ENCODE data around the gene GALNT9. TPM values are rescaled to one million over a fixed set of nuclear protein-coding genes. Genes with fewer than 3 reads are reported as not detected.

The GALNT9 gene
- polyA plus RNA-seq, 1 donor from 2014 or later, result 13.5 TPM

DNA sequence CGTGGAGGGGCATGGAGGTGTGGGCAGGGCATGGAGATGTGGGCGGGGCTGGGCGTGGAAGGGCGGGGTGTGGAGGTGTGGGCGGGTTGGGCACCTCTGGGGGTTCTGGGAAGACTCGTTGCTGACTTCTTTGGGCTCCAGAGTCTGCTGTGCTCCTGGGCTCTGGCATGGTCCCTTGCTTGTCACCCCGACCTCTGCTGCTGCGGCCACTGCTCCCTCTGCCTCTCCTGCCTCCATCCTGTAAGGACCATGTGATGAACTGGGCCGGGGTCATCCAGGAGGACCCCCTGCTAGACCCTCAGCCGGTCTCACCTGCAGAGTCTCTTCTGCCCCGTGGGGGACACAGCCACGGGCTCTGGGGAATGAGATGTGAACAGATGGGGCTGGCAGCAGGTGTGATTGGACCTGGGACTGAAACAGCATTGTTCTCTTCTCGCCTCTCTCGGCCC lies 169.8 kb downstream of the GALNT9 start:
- Histone ChIP-seq H3F3A (ENCODE audit: insufficient read depth, low read length, poor library complexity, severe bottlenecking) (no peaks in the 10 kb centered on the region), H3K36me3 (ENCODE audit: insufficient read depth, low read length) (no peaks in the 10 kb centered on the region), H3K4me2 (ENCODE audit: low read length) (no peak overlapping the region), H3K79me2 (replicated peaks; ENCODE audit: insufficient read depth, low read length) (no peaks in the 10 kb centered on the region), H3K27me3 (ENCODE audit: insufficient read depth, low read depth, low read length) (no peaks in the 10 kb centered on the region), H3K4me3 (ENCODE audit: low read length) (no peak overlapping the region), H3K9me3 (ENCODE audit: low read length) (no peaks in the 10 kb centered on the region), H4K20me1 (ENCODE audit: insufficient read depth) (no peaks in the 10 kb centered on the region), H3K27ac (ENCODE audit: low read length) (no peak overlapping the region), H2AFZ (ENCODE audit: low read depth, low read length) (no peak overlapping the region), H3K9me2 (ENCODE audit: insufficient read depth, low read length) (no peaks in the 10 kb centered on the region), H3K9ac (ENCODE audit: low read length) (no peak overlapping the region)
- TF ChIP-seq RAD21 (conservative IDR thresholded peaks at IDR 0.05), result no peak
- TF ChIP-seq POLR2AphosphoS5 (IDR thresholded peaks at IDR 0.05), result no peak
- TF ChIP-seq, protein P1, sequence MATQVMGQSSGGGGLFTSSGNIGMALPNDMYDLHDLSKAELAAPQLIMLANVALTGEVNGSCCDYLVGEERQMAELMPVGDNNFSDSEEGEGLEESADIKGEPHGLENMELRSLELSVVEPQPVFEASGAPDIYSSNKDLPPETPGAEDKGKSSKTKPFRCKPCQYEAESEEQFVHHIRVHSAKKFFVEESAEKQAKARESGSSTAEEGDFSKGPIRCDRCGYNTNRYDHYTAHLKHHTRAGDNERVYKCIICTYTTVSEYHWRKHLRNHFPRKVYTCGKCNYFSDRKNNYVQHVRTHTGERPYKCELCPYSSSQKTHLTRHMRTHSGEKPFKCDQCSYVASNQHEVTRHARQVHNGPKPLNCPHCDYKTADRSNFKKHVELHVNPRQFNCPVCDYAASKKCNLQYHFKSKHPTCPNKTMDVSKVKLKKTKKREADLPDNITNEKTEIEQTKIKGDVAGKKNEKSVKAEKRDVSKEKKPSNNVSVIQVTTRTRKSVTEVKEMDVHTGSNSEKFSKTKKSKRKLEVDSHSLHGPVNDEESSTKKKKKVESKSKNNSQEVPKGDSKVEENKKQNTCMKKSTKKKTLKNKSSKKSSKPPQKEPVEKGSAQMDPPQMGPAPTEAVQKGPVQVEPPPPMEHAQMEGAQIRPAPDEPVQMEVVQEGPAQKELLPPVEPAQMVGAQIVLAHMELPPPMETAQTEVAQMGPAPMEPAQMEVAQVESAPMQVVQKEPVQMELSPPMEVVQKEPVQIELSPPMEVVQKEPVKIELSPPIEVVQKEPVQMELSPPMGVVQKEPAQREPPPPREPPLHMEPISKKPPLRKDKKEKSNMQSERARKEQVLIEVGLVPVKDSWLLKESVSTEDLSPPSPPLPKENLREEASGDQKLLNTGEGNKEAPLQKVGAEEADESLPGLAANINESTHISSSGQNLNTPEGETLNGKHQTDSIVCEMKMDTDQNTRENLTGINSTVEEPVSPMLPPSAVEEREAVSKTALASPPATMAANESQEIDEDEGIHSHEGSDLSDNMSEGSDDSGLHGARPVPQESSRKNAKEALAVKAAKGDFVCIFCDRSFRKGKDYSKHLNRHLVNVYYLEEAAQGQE (IDR thresholded peaks at IDR 0.05; ENCODE audit: borderline replicate concordance), result no peak
- TF ChIP-seq EP300 (conservative IDR thresholded peaks at IDR 0.05; ENCODE audit: poor library complexity, severe bottlenecking), result no peak
- TF ChIP-seq, protein P2, sequence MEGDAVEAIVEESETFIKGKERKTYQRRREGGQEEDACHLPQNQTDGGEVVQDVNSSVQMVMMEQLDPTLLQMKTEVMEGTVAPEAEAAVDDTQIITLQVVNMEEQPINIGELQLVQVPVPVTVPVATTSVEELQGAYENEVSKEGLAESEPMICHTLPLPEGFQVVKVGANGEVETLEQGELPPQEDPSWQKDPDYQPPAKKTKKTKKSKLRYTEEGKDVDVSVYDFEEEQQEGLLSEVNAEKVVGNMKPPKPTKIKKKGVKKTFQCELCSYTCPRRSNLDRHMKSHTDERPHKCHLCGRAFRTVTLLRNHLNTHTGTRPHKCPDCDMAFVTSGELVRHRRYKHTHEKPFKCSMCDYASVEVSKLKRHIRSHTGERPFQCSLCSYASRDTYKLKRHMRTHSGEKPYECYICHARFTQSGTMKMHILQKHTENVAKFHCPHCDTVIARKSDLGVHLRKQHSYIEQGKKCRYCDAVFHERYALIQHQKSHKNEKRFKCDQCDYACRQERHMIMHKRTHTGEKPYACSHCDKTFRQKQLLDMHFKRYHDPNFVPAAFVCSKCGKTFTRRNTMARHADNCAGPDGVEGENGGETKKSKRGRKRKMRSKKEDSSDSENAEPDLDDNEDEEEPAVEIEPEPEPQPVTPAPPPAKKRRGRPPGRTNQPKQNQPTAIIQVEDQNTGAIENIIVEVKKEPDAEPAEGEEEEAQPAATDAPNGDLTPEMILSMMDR (IDR thresholded peaks at IDR 0.05; ENCODE audit: poor library complexity, severe bottlenecking), result no peak
- TF ChIP-seq SMC3 (conservative IDR thresholded peaks at IDR 0.05; ENCODE audit: poor library complexity), result no peak
- TF ChIP-seq EZH2 (IDR thresholded peaks at IDR 0.05; ENCODE audit: borderline replicate concordance, insufficient read depth, low read length, poor library complexity, severe bottlenecking), result no peak
- TF ChIP-seq MXI1 (conservative IDR thresholded peaks at IDR 0.05; ENCODE audit: poor library complexity, severe bottlenecking), result no peak
- TF ChIP-seq TAF1 (IDR thresholded peaks at IDR 0.05; ENCODE audit: low read depth), result no peak

DNA sequence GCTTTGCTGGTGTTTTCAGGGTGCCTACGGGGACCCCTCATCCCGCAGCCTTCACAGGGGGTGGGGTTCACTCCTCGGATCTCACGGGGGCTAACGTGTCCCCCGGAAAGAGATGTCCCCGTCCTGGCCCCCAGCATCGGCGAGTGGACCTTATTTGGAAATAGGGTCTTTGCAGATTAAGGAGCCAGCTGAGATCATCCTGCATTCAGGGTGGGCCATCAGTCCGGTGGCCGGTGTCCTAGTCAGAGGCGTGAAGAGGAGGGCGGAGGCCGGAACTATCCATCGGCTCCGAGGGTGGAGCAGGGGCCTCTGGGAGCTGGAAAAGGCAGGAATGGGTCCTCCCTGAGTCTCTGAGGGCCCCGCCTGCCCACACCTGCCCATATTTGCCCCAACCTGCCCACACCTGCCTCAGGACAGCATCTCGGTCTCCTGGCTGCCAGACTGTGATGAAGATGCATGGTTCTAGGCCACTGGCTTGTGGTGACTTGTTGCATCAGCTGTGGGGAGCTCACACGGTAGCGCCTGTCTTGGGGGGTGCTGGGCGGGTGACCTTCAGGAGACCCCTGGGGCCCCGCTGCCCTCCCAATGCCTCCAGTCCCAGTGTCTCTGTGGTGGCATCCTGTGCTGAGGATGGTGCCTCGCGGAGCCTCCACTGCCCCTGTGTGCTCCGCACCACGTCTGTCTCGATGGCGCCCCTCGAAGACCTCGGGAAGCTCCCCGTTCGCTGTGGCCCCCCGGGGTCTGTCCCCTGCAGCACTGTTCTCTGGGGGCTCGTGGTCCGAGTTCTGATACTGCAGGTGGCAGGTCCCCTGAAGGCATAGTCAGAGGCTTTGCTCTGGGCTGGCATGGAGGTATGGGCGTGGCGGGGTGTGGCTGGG lies 170.5 kb downstream of the GALNT9 start:
- no peaks in the 10 kb centered on the region for H3K79me2 ChIP-seq (replicated peaks; ENCODE audit: insufficient read depth, low read length)
- no peak overlapping the region for H3K4me2 ChIP-seq (ENCODE audit: low read length)
- no peak for TF ChIP-seq POLR2AphosphoS5 (IDR thresholded peaks at IDR 0.05)
- no peak for TF ChIP-seq EZH2 (IDR thresholded peaks at IDR 0.05; ENCODE audit: borderline replicate concordance, insufficient read depth, low read length, poor library complexity, severe bottlenecking)
- H2AFZ ChIP-seq (ENCODE audit: low read depth, low read length), result no peak overlapping the region
- no peak overlapping the region for H3K27ac ChIP-seq (ENCODE audit: low read length)
- no peaks in the 10 kb centered on the region for H3K9me3 ChIP-seq (ENCODE audit: low read length)
- no peaks in the 10 kb centered on the region for H4K20me1 ChIP-seq (ENCODE audit: insufficient read depth)
- H3K36me3 ChIP-seq (ENCODE audit: insufficient read depth, low read length), result no peaks in the 10 kb centered on the region
- H3K9ac ChIP-seq (ENCODE audit: low read length), result no peak overlapping the region
- H3K9me2 ChIP-seq (ENCODE audit: insufficient read depth, low read length), result no peaks in the 10 kb centered on the region
- H3K27me3 ChIP-seq (ENCODE audit: insufficient read depth, low read depth, low read length), result no peaks in the 10 kb centered on the region
- H3K4me3 ChIP-seq (ENCODE audit: low read length), result no peak overlapping the region
- no peaks in the 10 kb centered on the region for H3F3A ChIP-seq (ENCODE audit: insufficient read depth, low read length, poor library complexity, severe bottlenecking)
